IPS-NIHi11 (cell line): ENCODE results near the gene PIGL.

Source experiments
- DNase-seq: peaks from one replicate; pipeline ENCODE4 v3.0.0; 2012; ENCODE audit warnings: mixed read lengths, low spot score

Gene PIGL

GRCh38 chr17:16353317-16354174, 136.5 kb downstream of the PIGL start, which contains the start of gene CENPV:
Gene CENPV (minus strand): TSS chr17:16353469. CDS start chr17:16353436, 33 bp downstream.
- DNase-seq = peak; percentile 95

- no peak for DNase-seq
Measured at GRCh38 chr17:16354585-16354984, 137.6 kb downstream of the PIGL start.

GRCh38 chr17:16358394-16358793, 141.4 kb downstream of the PIGL start:
- no peak for DNase-seq

- no peak for DNase-seq
Measured at GRCh38 chr17:16361874-16362273, 144.9 kb downstream of the PIGL start.

- DNase-seq = peak; percentile 78
Measured at GRCh38 chr17:16363749-16364536, 146.9 kb downstream of the PIGL start.

- no peak for DNase-seq
Measured at GRCh38 chr17:16364625-16365024, 147.6 kb downstream of the PIGL start.

GRCh38 chr17:16371742-16372141, 154.7 kb downstream of the PIGL start:
- no peak for DNase-seq

GRCh38 chr17:16374146-16374938, 157.3 kb downstream of the PIGL start:
- no peak for DNase-seq
